Measurements from ENCODE around the gene NTHL1. TPM values are rescaled to one million over a fixed set of nuclear protein-coding genes. Genes with fewer than 3 reads are reported as not detected.

The NTHL1 gene
- total and polyA plus RNA-seq, 9 of the 15 experiments (the other 6 are each of a cell fraction or from before 2014, with no cell fraction given) = 1.1 to 58.8 (median 17.6) TPM

DNA sequence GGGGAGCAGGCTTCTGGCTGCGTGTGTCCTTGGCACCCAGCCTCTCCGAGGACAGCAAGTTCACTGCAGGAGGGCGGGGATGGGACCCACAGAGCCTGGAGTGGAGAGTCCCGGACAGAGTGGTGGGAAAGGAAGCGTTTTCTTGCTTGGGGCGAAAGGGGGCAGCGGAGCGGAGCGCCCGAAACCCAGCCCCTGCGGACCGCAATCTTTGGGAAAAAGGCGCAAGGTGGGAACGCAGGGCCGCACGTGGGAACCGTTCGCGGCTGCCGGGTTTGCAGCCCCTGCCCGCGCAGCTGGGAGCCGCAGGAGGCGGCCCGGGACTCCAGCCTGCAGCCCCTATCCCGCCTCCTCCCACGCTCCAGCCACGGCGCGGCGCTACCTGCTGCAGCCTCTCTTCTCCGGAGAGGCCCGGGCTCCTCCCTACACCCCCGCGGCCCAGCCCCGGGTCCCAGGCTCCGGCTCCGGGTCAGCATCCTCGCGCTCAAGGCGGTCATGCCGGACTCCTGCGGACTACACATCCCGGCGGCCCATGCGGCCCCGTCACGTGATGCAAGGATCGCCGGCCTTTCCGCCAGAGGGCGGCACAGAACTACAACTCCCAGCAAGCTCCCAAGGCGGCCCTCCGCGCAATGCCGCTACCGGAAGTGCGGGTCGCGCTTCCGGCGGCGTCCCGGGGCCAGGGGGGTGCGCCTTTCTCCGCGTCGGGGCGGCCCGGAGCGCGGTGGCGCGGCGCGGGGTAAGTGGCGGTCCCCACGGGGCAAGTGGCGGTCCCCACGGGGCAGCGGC lies at the start of gene NTHL1, which contains the start of gene TSC2 (continued):
- TF ChIP-seq HDAC6 (IDR thresholded peaks at IDR 0.05; ENCODE audit: low read depth, low read length) (no peak), RCOR1 (IDR thresholded peaks at IDR 0.05; ENCODE audit: borderline replicate concordance in 1 of 2, low read depth in 2 of 2, low read length in 2 of 2) (peak in 1 of 2 experiments; percentile 38; a peak in 1 of 4 replicates), SAP30 (IDR thresholded peaks at IDR 0.05; ENCODE audit: borderline replicate concordance, insufficient read depth, low read depth, low read length, poor library complexity, severe bottlenecking) (peak; percentile 35), HNRNPUL1 (IDR thresholded peaks at IDR 0.05; ENCODE audit: low read length) (no peak), ARID2 (IDR thresholded peaks at IDR 0.05) (no peak), THRAP3 (IDR thresholded peaks at IDR 0.05; ENCODE audit: borderline replicate concordance) (no peak), ZNF347 (CRISPR knock-in tag; IDR thresholded peaks at IDR 0.05; ENCODE audit: low read depth) (no peak), XRCC3 (IDR thresholded peaks at IDR 0.05) (no peak), SIN3B (IDR thresholded peaks at IDR 0.05; ENCODE audit: low read depth) (peak; percentile 83), TRIM28 (IDR thresholded peaks at IDR 0.05) (no peak), CREM (IDR thresholded peaks at IDR 0.05; ENCODE audit: low read depth) (peak; percentile 93), POLR2AphosphoS5 (IDR thresholded peaks at IDR 0.05; ENCODE audit: control insufficient read depth, insufficient read depth, low read depth, low read length) (peak; percentile 47; the same call in 1 of the 2 replicates), E2F3 (CRISPR knock-in tag; IDR thresholded peaks at IDR 0.05) (0 out of 2 replicates have a peak, but pooled peaks have one; percentile 29), CEBPG (CRISPR knock-in tag; IDR thresholded peaks at IDR 0.05) (peak; percentile 86; the same call in 1 of the 2 replicates), CEBPG (tag; conservative IDR thresholded peaks at IDR 0.05 in 1 of 2, IDR thresholded peaks at IDR 0.05 in 1 of 2) (no peak; a peak in 1 of 4 replicates), TARDBP (IDR thresholded peaks at IDR 0.05) (peak; percentile 24), L3MBTL2 (IDR thresholded peaks at IDR 0.05) (peak; percentile 86), U2AF2 (optimal IDR thresholded peaks at IDR 0.05; ENCODE audit: low read depth, low read length) (no peak), ZNF668 (CRISPR knock-in tag; IDR thresholded peaks at IDR 0.05) (no peak)
- TF ChIP-seq, protein P1, sequence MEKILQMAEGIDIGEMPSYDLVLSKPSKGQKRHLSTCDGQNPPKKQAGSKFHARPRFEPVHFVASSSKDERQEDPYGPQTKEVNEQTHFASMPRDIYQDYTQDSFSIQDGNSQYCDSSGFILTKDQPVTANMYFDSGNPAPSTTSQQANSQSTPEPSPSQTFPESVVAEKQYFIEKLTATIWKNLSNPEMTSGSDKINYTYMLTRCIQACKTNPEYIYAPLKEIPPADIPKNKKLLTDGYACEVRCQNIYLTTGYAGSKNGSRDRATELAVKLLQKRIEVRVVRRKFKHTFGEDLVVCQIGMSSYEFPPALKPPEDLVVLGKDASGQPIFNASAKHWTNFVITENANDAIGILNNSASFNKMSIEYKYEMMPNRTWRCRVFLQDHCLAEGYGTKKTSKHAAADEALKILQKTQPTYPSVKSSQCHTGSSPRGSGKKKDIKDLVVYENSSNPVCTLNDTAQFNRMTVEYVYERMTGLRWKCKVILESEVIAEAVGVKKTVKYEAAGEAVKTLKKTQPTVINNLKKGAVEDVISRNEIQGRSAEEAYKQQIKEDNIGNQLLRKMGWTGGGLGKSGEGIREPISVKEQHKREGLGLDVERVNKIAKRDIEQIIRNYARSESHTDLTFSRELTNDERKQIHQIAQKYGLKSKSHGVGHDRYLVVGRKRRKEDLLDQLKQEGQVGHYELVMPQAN (IDR thresholded peaks at IDR 0.05; ENCODE audit: borderline replicate concordance) = peak; percentile 80; the same call in 1 of the 2 replicates
- TF ChIP-seq, protein P2, sequence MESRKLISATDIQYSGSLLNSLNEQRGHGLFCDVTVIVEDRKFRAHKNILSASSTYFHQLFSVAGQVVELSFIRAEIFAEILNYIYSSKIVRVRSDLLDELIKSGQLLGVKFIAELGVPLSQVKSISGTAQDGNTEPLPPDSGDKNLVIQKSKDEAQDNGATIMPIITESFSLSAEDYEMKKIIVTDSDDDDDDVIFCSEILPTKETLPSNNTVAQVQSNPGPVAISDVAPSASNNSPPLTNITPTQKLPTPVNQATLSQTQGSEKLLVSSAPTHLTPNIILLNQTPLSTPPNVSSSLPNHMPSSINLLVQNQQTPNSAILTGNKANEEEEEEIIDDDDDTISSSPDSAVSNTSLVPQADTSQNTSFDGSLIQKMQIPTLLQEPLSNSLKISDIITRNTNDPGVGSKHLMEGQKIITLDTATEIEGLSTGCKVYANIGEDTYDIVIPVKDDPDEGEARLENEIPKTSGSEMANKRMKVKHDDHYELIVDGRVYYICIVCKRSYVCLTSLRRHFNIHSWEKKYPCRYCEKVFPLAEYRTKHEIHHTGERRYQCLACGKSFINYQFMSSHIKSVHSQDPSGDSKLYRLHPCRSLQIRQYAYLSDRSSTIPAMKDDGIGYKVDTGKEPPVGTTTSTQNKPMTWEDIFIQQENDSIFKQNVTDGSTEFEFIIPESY (CRISPR knock-in tag; IDR thresholded peaks at IDR 0.05) = 0 out of 2 replicates have a peak, but pooled peaks have one; percentile 38
- TF ChIP-seq, protein P3, sequence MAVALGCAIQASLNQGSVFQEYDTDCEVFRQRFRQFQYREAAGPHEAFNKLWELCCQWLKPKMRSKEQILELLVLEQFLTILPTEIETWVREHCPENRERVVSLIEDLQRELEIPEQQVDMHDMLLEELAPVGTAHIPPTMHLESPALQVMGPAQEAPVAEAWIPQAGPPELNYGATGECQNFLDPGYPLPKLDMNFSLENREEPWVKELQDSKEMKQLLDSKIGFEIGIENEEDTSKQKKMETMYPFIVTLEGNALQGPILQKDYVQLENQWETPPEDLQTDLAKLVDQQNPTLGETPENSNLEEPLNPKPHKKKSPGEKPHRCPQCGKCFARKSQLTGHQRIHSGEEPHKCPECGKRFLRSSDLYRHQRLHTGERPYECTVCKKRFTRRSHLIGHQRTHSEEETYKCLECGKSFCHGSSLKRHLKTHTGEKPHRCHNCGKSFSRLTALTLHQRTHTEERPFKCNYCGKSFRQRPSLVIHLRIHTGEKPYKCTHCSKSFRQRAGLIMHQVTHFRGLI (CRISPR knock-in tag; IDR thresholded peaks at IDR 0.05) = no peak

Data from K562 (cell line).